HepG2 (cell line): ENCODE results near the gene GPR137. TPM values are rescaled to one million over a fixed set of nuclear protein-coding genes. Genes with fewer than 3 reads are reported as not detected.

Source experiments
- FOSL1 ChIP-seq: sonication (generic); formaldehyde crosslinking; IDR thresholded peaks from 2 replicates; pipeline ENCODE4 v1.9.0; 2021; ENCODE audit warnings: missing genetic modification reagents, borderline replicate concordance
- MXD1 ChIP-seq: sonication (generic); formaldehyde crosslinking; IDR thresholded peaks from 2 replicates; pipeline ENCODE4 v1.4.0; 2020; ENCODE audit warnings: mild to moderate bottlenecking, missing genetic modification reagents
- TOE1 ChIP-seq: sonication (generic); formaldehyde crosslinking; IDR thresholded peaks from 2 replicates; pipeline ENCODE4 v1.4.0; 2020; ENCODE audit warnings: mild to moderate bottlenecking, missing genetic modification reagents
- ZMYM3 ChIP-seq: sonication (generic); formaldehyde crosslinking; IDR thresholded peaks from 2 replicates; pipeline ENCODE4 v1.5.1; 2020; ENCODE audit warnings: mild to moderate bottlenecking, missing genetic modification reagents
- polyA plus RNA-seq, 8 experiments: library from polyadenylated mRNA; depleted of rRNA in 3 of 8; stranded (reverse) in 7 of 8; unstranded in 1 of 8; fragments of >200 nt; fragmentation: Illumina TruSeq in 4 of 8; extraction: Trizol in 4 of 8; gene quantifications; 2 replicates each; pipeline versions ENCODE4 v1.2.1 to v1.2.3, GENCODE V29; 2011 to 2016; ENCODE audit warnings: low read depth in 4 of 8, missing spikeins in 1 of 8, mixed read lengths in 1 of 8; ENCODE audit not compliant: insufficient read depth in 1 of 8
- total RNA-seq, 5 experiments: library from RNA; depleted of rRNA; stranded (reverse); fragments of >200 nt; fragmentation: Illumina TruSeq; extraction: Trizol; gene quantifications; 2 replicates each; pipeline ENCODE4 v1.2.3, GENCODE V29; 2016; ENCODE audit warnings: low read depth in 1 of 5
- TF ChIP-seq, protein P1 (sequence below): sonication (generic); formaldehyde crosslinking; IDR thresholded peaks from 2 replicates; pipeline ENCODE4 v1.5.1; 2020; ENCODE audit warnings: mild to moderate bottlenecking, missing genetic modification reagents, borderline replicate concordance
- TF ChIP-seq, protein P2 (sequence below): sonication (generic); formaldehyde crosslinking; IDR thresholded peaks from 2 replicates; pipeline ENCODE4 v1.8.1; 2022; ENCODE audit warnings: mild to moderate bottlenecking, missing genetic modification reagents

The GPR137 gene
- total and polyA plus RNA-seq, 2 of the 13 experiments (the other 11 are each of a cell fraction or from before 2014, with no cell fraction given), result 8.5 to 13.2 TPM

DNA sequence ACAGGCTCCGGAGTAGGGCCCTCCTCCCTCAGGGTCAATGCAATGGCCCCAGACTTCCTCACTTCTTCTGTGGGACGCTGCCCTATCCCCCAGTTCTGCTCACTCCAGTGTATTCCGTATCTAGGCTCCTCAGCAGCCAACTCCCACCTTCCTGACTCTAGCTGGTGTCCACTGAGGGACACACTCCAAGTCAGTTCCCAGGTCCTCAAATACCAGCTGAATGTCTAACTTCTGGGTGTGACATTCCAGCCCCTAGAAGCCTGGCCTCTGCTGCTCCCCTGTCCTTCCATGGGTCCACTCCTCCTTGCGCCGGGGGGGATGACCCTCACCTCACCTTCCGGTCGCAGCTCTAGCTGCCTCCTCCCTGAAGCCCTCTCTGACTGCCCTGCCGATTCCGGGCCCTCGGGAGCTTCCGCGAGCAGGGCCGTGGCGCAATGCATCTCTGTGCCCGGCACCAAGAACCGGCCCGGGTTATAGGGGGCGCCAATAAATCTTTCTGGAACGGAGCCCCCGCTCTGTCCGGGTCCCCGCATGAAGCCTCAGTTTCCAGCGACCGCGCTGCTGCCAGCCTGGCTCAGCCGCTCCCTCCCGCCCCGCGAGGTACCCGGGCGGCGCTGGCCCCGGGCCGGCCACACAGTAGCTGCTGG lies 16.6 kb upstream of the GPR137 start (continued):
- TF ChIP-seq, protein P1, sequence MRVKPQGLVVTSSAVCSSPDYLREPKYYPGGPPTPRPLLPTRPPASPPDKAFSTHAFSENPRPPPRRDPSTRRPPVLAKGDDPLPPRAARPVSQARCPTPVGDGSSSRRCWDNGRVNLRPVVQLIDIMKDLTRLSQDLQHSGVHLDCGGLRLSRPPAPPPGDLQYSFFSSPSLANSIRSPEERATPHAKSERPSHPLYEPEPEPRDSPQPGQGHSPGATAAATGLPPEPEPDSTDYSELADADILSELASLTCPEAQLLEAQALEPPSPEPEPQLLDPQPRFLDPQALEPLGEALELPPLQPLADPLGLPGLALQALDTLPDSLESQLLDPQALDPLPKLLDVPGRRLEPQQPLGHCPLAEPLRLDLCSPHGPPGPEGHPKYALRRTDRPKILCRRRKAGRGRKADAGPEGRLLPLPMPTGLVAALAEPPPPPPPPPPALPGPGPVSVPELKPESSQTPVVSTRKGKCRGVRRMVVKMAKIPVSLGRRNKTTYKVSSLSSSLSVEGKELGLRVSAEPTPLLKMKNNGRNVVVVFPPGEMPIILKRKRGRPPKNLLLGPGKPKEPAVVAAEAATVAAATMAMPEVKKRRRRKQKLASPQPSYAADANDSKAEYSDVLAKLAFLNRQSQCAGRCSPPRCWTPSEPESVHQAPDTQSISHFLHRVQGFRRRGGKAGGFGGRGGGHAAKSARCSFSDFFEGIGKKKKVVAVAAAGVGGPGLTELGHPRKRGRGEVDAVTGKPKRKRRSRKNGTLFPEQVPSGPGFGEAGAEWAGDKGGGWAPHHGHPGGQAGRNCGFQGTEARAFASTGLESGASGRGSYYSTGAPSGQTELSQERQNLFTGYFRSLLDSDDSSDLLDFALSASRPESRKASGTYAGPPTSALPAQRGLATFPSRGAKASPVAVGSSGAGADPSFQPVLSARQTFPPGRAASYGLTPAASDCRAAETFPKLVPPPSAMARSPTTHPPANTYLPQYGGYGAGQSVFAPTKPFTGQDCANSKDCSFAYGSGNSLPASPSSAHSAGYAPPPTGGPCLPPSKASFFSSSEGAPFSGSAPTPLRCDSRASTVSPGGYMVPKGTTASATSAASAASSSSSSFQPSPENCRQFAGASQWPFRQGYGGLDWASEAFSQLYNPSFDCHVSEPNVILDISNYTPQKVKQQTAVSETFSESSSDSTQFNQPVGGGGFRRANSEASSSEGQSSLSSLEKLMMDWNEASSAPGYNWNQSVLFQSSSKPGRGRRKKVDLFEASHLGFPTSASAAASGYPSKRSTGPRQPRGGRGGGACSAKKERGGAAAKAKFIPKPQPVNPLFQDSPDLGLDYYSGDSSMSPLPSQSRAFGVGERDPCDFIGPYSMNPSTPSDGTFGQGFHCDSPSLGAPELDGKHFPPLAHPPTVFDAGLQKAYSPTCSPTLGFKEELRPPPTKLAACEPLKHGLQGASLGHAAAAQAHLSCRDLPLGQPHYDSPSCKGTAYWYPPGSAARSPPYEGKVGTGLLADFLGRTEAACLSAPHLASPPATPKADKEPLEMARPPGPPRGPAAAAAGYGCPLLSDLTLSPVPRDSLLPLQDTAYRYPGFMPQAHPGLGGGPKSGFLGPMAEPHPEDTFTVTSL (CRISPR knock-in tag), result no peak
- 0 out of 2 replicates have a peak, but pooled peaks have one; percentile 39 for TF ChIP-seq MXD1 (CRISPR knock-in tag)
- peak; percentile 95 for TF ChIP-seq ZMYM3 (CRISPR knock-in tag)
- no peak for TF ChIP-seq TOE1 (CRISPR knock-in tag)
- TF ChIP-seq FOSL1, result no peak
- TF ChIP-seq, protein P2, sequence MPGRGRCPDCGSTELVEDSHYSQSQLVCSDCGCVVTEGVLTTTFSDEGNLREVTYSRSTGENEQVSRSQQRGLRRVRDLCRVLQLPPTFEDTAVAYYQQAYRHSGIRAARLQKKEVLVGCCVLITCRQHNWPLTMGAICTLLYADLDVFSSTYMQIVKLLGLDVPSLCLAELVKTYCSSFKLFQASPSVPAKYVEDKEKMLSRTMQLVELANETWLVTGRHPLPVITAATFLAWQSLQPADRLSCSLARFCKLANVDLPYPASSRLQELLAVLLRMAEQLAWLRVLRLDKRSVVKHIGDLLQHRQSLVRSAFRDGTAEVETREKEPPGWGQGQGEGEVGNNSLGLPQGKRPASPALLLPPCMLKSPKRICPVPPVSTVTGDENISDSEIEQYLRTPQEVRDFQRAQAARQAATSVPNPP (CRISPR knock-in tag), result 0 out of 2 replicates have a peak, but pooled peaks have one; percentile 11
- TF ChIP-seq, all 625 proteins: peak for 71
